HFFc6 (cell line): Measurements from ENCODE around the gene NAALADL2. TPM values are rescaled to one million over a fixed set of nuclear protein-coding genes. Genes with fewer than 3 reads are reported as not detected.
"Not testable (repeated sequence)": the region's sequence is repeated elsewhere in the genome, so short reads cannot be mapped to it uniquely, and the experiment has no call there.

Experiments used
- DNase-seq: peaks from one replicate; pipeline ENCODE4 v3.0.0-alpha.2; 2018
- H3K27ac Mint-ChIP-seq: 2 replicates; pipeline ENCODE4 v1.8.0; 2020; ENCODE audit warnings: mild to moderate bottlenecking, mixed read lengths
- H3K27me3 Mint-ChIP-seq: 2 replicates; pipeline ENCODE4 v1.8.0; 2021; ENCODE audit warnings: mild to moderate bottlenecking, moderate library complexity, mixed read lengths; ENCODE audit not compliant: insufficient read depth
- H3K36me3 Mint-ChIP-seq: 2 replicates; pipeline ENCODE4 v1.8.0; 2021; ENCODE audit warnings: low read depth, mixed read lengths
- H3K4me1 Mint-ChIP-seq: 2 replicates; pipeline ENCODE4 v1.8.0; 2020; ENCODE audit warnings: low read depth, mixed read lengths
- H3K4me3 Mint-ChIP-seq: 2 replicates; pipeline ENCODE4 v1.8.0; 2020; ENCODE audit warnings: mild to moderate bottlenecking, moderate library complexity, mixed read lengths
- H3K9me3 Mint-ChIP-seq: 2 replicates; pipeline ENCODE4 v1.8.0; 2020; ENCODE audit warnings: mild to moderate bottlenecking, mixed read lengths
- CTCF ChIP-seq: fragments of 200-600 bp; sonication (generic); IDR thresholded peaks from 2 replicates; pipeline ENCODE4 v1.5.0; 2021; ENCODE audit warnings: antibody characterized with exemption, mild to moderate bottlenecking
- total RNA-seq, 6 experiments: library from RNA; stranded (reverse); fragmentation: NEBNext Ultra II Directional; extraction: Animal tissue kit (Norgen Biotek cat#: 25700); gene quantifications; 2 replicates in 1 of 6; 3 replicates in 5 of 6; pipeline ENCODE4 v1.2.3, GENCODE V29; 2021

Gene NAALADL2
- total RNA-seq, 6 experiments from 2014 or later = 12.0 to 15.2 (median 12.3) TPM

GRCh38 chr3:175269394-175269793 is 410.3 kb downstream of the NAALADL2 start:
- Mint-ChIP-seq H3K27ac (peak overlapping the region; percentile 44; the same call in 1 of the 2 replicates), H3K36me3 (no peaks in the 10 kb centered on the region), H3K9me3 (no peaks in the 10 kb centered on the region), H3K27me3 (no peaks in the 10 kb centered on the region), H3K4me1 (peaks cover 47% of the 10 kb centered on the region), H3K4me3 (no peak overlapping the region)
- DNase-seq = no peak
- TF ChIP-seq CTCF = no peak

- Mint-ChIP-seq H3K36me3 (no peaks in the 10 kb centered on the region), H3K27ac (peak overlapping the region; percentile 70), H3K9me3 (no peaks in the 10 kb centered on the region), H3K4me3 (peak overlapping the region; percentile 33), H3K27me3 (no peaks in the 10 kb centered on the region), H3K4me1 (peaks cover 42% of the 10 kb centered on the region)
- peak; percentile 74 for DNase-seq
- TF ChIP-seq CTCF = no peak
Observed at GRCh38 chr3:175270198-175270837, 411.2 kb downstream of the NAALADL2 start.

- TF ChIP-seq CTCF = no peak
- Mint-ChIP-seq H3K36me3 (no peaks in the 10 kb centered on the region), H3K27ac (peak overlapping the region; percentile 70), H3K4me3 (peak overlapping the region; percentile 33; the same call in 1 of the 2 replicates), H3K4me1 (peaks cover 40% of the 10 kb centered on the region), H3K9me3 (no peaks in the 10 kb centered on the region), H3K27me3 (no peaks in the 10 kb centered on the region)
- no peak for DNase-seq
Observed at GRCh38 chr3:175270866-175271265, 411.7 kb downstream of the NAALADL2 start.

GRCh38 chr3:175271465-175271864 is 412.3 kb downstream of the NAALADL2 start:
- peaks cover 36% of the 10 kb centered on the region for H3K4me1 Mint-ChIP-seq
- not testable (repeated sequence) for H3K27me3 Mint-ChIP-seq, H3K4me3 Mint-ChIP-seq, H3K36me3 Mint-ChIP-seq, DNase-seq, H3K9me3 Mint-ChIP-seq, H3K27ac Mint-ChIP-seq

- no peak overlapping the region for H3K27ac Mint-ChIP-seq
- DNase-seq = no peak
Observed at GRCh38 chr3:175272392-175272791, 413.3 kb downstream of the NAALADL2 start.

More at GRCh38 chr3:175272392-175272791, 413.3 kb downstream of the NAALADL2 start:
- H3K4me1 Mint-ChIP-seq = peaks cover 27% of the 10 kb centered on the region
- no peaks in the 10 kb centered on the region for H3K36me3 Mint-ChIP-seq
- H3K27me3 Mint-ChIP-seq = no peaks in the 10 kb centered on the region
- TF ChIP-seq CTCF = no peak
- H3K4me3 Mint-ChIP-seq = no peak overlapping the region
- no peaks in the 10 kb centered on the region for H3K9me3 Mint-ChIP-seq
